Muscle of arm (tissue), 12 donors: Measurements from ENCODE around the gene CXCL14. TPM values are rescaled to one million over a fixed set of nuclear protein-coding genes. Genes with fewer than 3 reads are reported as not detected.
A peak's percentile ranks its signal among the peaks of the same experiment; 100 is the strongest.

ENCODE experiments used
- DNase-seq: peaks from one replicate; pipeline ENCODE4 v3.0.0-alpha.2; 2013
- polyA plus RNA-seq, 12 donors: library from polyadenylated mRNA; unstranded; fragments of 120-200 nt; gene quantifications; one replicate each; pipeline ENCODE4 v1.2.1, GENCODE V29; 2013; ENCODE audit not compliant: insufficient read length in 12 of 12

CXCL14 gene
- polyA plus RNA-seq, 12 donors: 25.2 to 773 (median 46.4) TPM; not detected in 1

DNA sequence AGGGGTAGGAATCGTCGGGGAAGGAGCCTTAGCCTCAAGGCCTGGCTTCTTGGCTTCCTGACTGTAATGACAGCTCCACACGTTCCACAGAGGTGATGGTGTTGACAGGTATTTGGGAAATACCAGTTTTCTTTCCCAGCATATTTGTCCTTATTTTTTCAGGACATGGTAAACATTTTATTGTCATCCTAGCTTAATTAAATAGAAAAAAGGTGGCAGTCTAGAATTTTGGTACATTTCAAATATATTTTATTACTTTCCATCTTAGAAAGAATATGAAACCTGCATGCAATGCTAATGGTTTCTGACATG is 8.4 kb downstream of the CXCL14 start:
- DNase-seq: no peak

- DNase-seq: no peak
Measured at GRCh38 chr5:135569755-135570452, 8.9 kb downstream of the CXCL14 start.

- DNase-seq: no peak
Measured at GRCh38 chr5:135568923-135569360, 9.8 kb downstream of the CXCL14 start.

GRCh38 chr5:135568246-135568645 is 10.5 kb downstream of the CXCL14 start:
- no peak for DNase-seq

DNA sequence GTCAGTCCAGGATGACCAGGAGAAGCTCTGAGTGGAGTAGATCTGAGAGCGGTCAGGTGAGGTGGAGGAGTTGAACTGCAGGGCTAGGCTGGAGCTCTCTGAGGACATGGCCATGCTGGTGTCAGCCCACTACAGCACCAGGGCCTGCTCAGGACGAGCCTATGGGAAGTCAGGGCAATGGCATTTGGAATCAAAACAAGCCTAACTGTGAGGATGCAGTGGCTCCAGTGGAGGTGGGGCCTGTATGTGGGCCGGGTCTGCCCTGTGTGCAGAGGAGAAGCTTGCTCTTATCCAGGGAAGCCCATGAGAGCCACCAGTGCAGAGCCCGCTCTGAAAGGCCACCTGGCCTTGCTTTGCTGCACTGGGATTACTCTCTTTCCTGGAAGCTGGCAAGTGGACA is 11.1 kb downstream of the CXCL14 start:
- no peak for DNase-seq

DNA sequence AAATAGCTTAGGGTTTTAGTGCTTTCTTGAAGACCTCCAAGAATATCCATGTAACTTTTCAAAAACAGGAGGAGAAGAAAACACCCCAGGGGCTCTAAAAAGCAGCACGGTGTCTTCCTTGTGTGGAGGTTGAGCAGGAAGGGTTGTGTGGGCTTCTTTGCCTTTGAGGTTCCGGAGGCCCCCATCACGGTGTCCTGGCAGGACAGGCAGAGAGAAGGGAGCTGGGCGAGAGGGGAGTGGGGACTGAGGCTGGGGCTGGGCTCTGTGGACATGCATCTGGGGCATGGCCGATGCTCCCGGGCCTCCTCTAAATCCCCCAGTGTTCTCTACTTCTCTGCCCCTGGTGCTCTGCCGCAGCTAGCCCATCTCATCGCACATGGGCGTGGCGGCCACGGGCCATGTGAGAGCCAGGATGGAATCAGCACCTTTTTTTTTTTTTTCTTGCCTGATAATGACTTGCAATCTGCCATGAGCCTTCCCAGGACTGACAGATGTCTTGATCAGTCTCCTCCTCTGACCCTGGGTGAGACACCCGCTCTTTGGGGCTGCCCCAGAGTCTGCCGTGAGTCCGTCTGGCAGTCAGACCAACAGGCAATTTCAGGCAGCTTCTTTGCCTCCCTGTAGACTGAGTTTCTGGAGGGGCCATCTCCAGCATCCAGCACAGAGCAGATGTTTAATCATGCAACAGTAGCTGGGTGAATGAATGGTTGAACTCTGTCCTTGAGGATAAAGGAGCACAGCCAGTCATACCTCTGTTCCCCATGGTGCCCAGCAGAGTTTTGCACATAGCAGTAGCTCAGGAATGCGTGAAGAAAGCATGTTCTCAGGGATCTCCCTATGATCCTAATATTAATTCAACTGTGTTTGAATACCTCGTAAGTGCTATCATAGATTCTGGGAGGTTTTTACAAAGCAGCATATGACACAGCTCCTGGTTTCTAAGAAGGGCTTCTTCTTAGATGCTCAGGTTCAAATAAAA is 12.1 kb downstream of the CXCL14 start:
- DNase-seq: no peak

DNA sequence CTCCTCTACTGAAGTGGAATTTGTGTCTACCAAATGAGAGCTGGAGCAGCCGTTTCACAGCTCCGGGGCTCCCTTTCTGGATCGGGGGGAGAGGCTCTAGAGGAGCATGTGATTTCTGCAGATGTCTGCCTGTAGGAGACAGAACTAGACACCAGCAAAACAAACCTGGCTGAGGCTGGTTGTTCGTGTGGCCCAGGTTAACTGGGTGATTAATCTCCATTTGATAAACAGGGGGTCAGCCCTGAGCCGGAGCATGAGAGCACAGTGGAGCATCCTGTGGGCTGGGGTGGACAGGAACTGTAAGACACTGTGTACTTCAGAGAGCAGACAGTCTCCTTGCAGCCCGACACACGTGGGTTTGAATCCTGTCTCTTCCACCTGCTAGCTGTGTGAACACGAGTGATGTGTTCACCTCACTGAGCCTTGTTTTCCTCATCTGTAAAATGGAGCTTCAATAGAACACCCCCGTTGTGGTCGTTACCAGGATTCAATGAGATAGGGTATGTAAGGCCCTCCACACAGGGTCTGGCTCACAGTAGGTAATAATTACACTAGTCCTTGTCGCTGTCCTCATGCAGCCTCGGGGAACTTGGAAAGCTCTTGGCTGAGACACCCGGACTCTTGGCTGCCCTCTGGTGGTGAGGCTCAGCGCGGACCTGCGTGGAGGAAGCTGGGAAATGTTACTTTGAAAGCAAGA is 12.9 kb downstream of the CXCL14 start:
- DNase-seq: no peak

- DNase-seq: no peak
Measured at GRCh38 chr5:135565266-135565665, 13.5 kb downstream of the CXCL14 start.

DNA sequence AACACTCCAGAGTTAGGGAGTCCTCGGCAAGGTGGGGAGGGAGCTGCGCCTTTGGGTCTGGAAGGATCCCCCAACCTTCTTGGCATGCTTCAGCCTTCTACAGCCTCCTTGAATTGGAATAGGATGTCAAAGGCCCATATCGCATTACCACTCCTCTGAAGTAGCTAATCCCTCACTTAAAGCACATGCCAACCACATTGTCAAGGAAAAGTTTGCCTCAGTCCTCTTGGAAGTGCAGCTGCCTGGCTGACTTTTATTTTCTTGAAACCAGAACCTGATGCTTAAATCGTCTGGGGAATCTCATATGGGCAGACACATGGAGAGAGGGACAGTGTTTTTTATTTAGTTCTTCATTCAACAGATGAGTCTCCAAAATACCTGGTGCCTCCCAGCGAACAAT is 14.5 kb downstream of the CXCL14 start:
- DNase-seq: no peak

DNA sequence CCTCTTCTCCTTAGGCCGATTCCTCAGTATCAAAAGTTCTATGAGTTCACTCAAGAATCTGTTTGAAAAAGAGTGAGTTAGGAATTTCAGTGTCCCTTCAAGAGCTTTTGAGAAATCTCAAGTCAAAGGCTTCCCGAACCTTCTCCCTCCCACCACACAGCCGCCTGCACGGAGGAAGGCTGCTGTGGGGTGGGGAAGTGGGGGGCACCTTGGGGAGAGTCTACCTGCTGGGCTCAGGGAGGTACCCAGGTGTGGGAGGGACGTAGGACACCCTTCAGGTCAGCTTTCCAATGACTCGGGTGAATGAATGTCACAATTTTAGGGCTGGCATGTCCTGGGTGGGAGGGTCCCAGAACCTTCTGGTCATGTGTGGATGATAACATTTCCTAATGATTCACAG is 17.5 kb downstream of the CXCL14 start:
- no peak for DNase-seq

DNA sequence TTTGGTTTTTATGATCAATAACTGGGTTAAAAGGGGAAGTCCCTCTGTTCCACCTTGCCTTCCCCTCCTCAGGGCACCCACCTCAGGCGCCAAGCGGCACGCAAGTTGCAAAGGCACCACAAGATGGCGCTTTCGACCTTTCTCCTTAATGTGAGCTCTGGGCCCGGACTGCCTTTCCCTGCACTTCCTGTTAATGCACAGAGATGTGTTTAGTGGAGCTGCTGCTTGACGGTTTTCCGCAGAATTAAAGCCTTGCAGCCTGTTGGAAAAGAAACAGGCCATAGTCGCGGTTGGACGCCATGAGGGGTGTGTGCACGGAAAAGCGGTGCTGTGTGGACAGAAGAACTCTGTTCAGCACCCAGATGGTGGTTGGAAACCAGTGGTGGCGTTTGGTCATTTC is 17.9 kb downstream of the CXCL14 start:
- peak; percentile 88 for DNase-seq

- DNase-seq: no peak
Measured at GRCh38 chr5:135559354-135559753, 19.4 kb downstream of the CXCL14 start.

DNA sequence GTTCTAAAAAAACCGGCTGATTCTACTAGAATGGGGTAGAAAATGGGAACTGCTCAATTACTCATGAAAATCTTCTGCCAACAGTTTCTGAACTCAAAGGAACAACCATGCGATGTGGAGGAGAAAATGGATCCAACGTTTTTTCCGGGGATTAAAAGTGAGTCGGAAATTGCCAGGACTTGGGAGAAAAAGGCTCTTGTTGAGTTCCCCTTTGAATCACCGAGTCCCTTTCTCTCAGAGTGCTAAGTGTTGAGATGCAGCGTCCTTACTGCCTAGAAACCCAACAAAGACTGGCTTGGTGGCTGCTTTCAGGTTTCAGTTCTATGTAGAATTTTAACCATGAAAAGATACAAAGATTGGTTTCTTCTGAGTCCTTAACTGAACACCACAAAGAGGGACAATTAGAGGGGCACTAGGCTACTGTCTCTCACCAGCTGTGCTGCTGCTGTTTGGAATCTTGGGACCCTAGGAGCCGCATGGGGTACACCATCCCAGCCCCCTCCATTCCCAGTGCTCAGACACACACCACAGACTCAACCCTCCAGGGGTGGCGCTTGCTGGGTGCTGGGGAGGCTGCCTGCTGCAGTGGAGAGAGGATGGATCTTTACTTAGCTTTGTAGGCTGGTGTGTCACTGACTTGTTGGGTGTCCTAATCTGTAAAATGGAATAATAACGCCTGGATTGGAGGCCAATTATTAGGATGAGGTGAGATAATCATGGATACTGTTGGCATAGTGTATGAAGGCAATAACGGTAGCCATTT is 21.5 kb downstream of the CXCL14 start:
- no peak for DNase-seq

DNA sequence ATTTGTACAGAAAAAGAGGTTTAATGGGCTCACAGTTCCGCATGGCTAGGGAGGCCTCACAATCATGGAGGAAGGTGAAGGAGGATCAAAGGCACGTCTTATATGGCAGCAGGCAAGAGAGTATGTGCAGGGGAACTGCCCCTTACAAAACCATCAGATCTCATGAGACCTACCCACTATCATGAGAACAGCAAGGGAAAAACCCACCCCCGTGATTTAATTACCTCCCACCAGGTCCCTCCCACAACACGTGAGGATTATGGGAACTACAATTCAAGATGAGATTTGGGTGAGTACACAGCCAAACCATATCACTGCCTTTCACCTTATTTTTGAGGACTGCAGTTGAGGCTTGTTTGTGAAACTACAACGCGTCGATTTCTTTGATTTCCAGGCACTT is 22.2 kb downstream of the CXCL14 start:
- DNase-seq: no peak

DNA sequence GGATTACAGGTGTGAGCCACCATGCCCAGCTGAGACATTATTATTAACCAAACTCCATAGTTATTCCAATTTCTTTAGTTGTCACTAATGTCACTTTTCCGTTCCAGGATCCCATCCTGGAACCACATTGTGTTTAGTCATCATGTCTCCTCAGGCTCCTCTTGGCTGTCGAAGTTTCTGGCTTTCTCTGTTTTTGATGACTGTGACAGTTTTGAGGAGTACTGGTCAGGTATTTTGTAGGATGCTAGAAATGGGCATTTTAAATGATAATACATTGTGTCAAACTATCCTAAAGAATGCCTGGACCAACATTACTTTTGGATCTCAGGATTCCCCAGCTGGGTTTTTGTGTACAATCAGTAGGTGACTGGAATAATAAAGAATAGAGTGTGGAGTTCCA is 23.3 kb downstream of the CXCL14 start:
- DNase-seq: no peak

GRCh38 chr5:135553688-135554462 is 24.9 kb downstream of the CXCL14 start:
- no peak for DNase-seq

GRCh38 chr5:135551593-135552447 is 27.0 kb downstream of the CXCL14 start:
- peak; percentile 81 for DNase-seq

DNA sequence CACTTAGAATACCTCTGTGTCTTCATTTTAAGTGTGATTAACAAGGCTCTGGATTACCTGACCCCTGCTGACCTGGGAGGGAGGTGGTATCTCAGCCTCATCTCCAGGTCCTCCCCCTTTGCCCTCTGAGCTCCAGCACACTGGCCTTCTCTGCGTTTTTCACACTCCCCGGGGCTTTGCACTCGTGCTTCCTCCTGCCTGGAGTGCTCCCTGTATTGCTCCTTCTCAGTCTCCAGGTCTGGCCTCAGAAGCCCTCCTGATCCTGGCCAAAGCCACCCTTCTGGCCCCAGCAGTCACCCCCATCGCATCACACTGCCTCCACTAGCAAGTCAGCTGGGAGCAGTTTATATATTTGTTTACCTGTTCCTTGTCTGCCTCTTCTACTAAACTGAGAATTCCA is 29.4 kb downstream of the CXCL14 start:
- DNase-seq: no peak

DNA sequence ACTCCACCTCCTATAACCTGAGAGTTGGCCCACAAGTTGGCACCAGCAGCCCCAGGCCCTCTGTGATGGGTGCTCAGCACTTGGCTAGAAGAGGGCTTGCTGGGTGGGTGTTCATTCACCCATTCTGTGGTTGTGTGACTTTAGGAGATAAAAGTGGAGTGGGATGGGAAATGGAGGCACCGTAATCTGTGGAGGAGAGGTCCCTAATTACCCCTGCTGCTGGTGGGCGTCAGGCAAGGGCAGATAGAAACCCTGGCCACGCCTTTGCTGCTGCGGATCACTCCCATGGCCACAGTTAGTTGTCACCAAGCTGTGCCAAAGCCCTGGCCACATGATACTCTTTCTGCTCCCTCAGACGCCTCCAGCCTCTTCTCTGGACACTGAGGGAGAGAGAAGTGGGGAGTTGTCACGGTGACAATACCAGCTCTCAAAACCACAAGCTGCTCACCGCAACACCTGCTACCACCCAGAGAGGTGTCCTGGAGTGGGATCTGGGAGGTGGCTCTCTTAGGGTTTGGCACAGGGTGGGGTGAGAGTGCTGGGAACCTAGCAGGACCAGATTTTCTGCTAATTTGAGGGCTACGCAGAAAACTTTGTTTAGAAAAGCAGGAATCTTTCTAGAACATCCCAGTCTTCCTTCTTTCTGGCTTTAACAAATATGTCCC is 31.1 kb downstream of the CXCL14 start:
- no peak for DNase-seq
